K562 (cell line): ENCODE results near the gene TFE3. TPM values are rescaled to one million over a fixed set of nuclear protein-coding genes. Genes with fewer than 3 reads are reported as not detected.

ENCODE experiments used
- ATAC-seq: fragments of 200-7000 bp; cut with Tn5 transposase; 3 replicates; pipeline ENCODE4 v1.9.1; 2020; ENCODE audit warnings: moderate library complexity
- BruUV-seq: library from RNA; stranded (reverse); fragments of 400-500 nt; replicated peaks from 2 replicates; lab custom pipeline; 2021; lab: Mats Ljungman, UMichigan
- CTCF ChIA-PET: fragments of 300-600 bp; formaldehyde crosslinking; extraction: SDS; loops from one replicate; lab custom pipeline; 2021; ENCODE audit warnings: low intra/inter-chr PET ratio; lab: Yijun Ruan, JAX
- POLR2A ChIA-PET: fragments of 300-600, 350-650 bp; sonication (Branson Sonifier 250); formaldehyde crosslinking; extraction: SDS; loops from one replicate; lab custom pipeline; 2021; ENCODE audit warnings: antibody characterized with exemption, inconsistent platforms; lab: Yijun Ruan, JAX
- DNase-seq, 4 experiments: peaks; one replicate each; pipeline versions ENCODE4 v3.0.0 to v3.0.0-alpha.2; 2011 to 2018; ENCODE audit warnings: low spot score in 3 of 4, mixed read lengths in 3 of 4; ENCODE audit errors: extremely low read depth in 1 of 4
- FAIRE-seq: peaks from 2 replicates; lab custom pipeline; 2011; peaks lifted over from hg19 to GRCh38; lab: Jason Lieb, UNC
- H2AFZ ChIP-seq: 2 replicates; pipeline ENCODE4 v1.6.0; 2011; ENCODE audit warnings: low read depth, low read length, control low read depth, inconsistent platforms
- H3K27ac ChIP-seq: fragments of 200-600 bp; 3 replicates; pipeline ENCODE4 v1.8.0; 2011; ENCODE audit warnings: low read depth, mild to moderate bottlenecking, control low read depth, inconsistent platforms, low read length, moderate library complexity, mixed read lengths; ENCODE audit errors: extremely low read depth
- H3K27me3 ChIP-seq, 2 experiments: fragments of 300-600 bp in 1 of 2; 2 replicates in 1 of 2; 3 replicates in 1 of 2; pipeline versions ENCODE4 v1.6.0 to v1.8.0; 2011; ENCODE audit warnings: inconsistent platforms in 2 of 2, low read length in 2 of 2, mild to moderate bottlenecking in 1 of 2, mixed read lengths in 1 of 2, moderate library complexity in 1 of 2; ENCODE audit not compliant: control insufficient read depth in 2 of 2, insufficient read depth in 2 of 2
- H3K36me3 ChIP-seq: fragments of 300-600 bp; 3 replicates; pipeline ENCODE4 v1.8.0; 2011; ENCODE audit warnings: mild to moderate bottlenecking, low read length, inconsistent platforms; ENCODE audit not compliant: control insufficient read depth, insufficient read depth
- H3K4me1 ChIP-seq, 2 experiments: fragments of 200-600 bp in 1 of 2; replicated peaks in 1 of 2; 2 replicates in 1 of 2; 3 replicates in 1 of 2; pipeline versions ENCODE4 v1.5.1 to v1.8.0; 2011; ENCODE audit warnings: inconsistent platforms in 2 of 2, low read length in 2 of 2, mild to moderate bottlenecking in 1 of 2, mixed read lengths in 1 of 2, moderate library complexity in 1 of 2; ENCODE audit not compliant: control insufficient read depth in 2 of 2, insufficient read depth in 2 of 2
- H3K4me2 ChIP-seq: 2 replicates; pipeline ENCODE4 v1.6.1; 2011; ENCODE audit warnings: low read length, control low read depth, inconsistent platforms, mixed read lengths; ENCODE audit not compliant: insufficient read depth
- H3K4me3 ChIP-seq: fragments of 200-600 bp; sonication (generic), shearing (Covaris generic); 2 replicates; pipeline ENCODE4 v1.5.1; 2016; ENCODE audit warnings: control low read depth, inconsistent platforms
- H3K79me2 ChIP-seq: fragments of 200-600 bp; 3 replicates; pipeline ENCODE4 v1.8.0; 2011; ENCODE audit warnings: low read length, inconsistent platforms; ENCODE audit not compliant: control insufficient read depth, insufficient read depth
- H3K9ac ChIP-seq, 2 experiments: 2 replicates each; pipeline versions ENCODE4 v1.6.0 to v1.6.1; 2011; ENCODE audit warnings: low read depth in 2 of 2, low read length in 2 of 2, control low read depth in 1 of 2, inconsistent platforms in 1 of 2, mild to moderate bottlenecking in 1 of 2, mixed read lengths in 1 of 2; ENCODE audit not compliant: insufficient read depth in 1 of 2
- H3K9me1 ChIP-seq: one replicate; pipeline ENCODE4 v1.6.0; 2011; ENCODE audit warnings: inconsistent platforms, mild to moderate bottlenecking, low read length, moderate library complexity; ENCODE audit not compliant: control insufficient read depth, insufficient read depth
- H3K9me3 ChIP-seq: replicated peaks from 2 replicates; pipeline ENCODE4 v1.5.1; 2011; ENCODE audit warnings: low read depth, low read length, inconsistent platforms; ENCODE audit not compliant: control insufficient read depth, insufficient read depth
- H4K20me1 ChIP-seq: replicated peaks from 2 replicates; pipeline ENCODE4 v1.6.1; 2011; ENCODE audit warnings: low read length, inconsistent platforms, mixed read lengths; ENCODE audit not compliant: control insufficient read depth, insufficient read depth
- EP300 ChIP-seq: IDR thresholded peaks from 2 replicates; pipeline ENCODE4 v1.6.1; 2012; ENCODE audit warnings: low read length, improper control_type of control experiment
- ETV5 ChIP-seq: sonication (generic); formaldehyde crosslinking; IDR thresholded peaks from 2 replicates; pipeline ENCODE4 v1.4.0; 2020; ENCODE audit warnings: low read depth, mild to moderate bottlenecking, missing genetic modification reagents
- FIP1L1 ChIP-seq: fragments of 200-400 bp; formaldehyde crosslinking; IDR thresholded peaks from 2 replicates; pipeline ENCODE4 v1.6.1; 2018; ENCODE audit warnings: mild to moderate bottlenecking, low read depth, low read length; ENCODE audit not compliant: poor library complexity, severe bottlenecking
- FOXM1 ChIP-seq, 2 experiments: fragments of 450-650 bp in 1 of 2; sonication (generic) in 1 of 2; formaldehyde crosslinking in 1 of 2; IDR thresholded peaks; 2 replicates each; pipeline versions ENCODE4 v1.6.1 to v1.9.0; 2017 to 2022; ENCODE audit warnings: low read depth in 2 of 2, mild to moderate bottlenecking in 2 of 2, missing genetic modification reagents in 1 of 2, moderate library complexity in 1 of 2
- NCOA6 ChIP-seq: fragments of 450-650 bp; IDR thresholded peaks from 2 replicates; pipeline ENCODE4 v1.6.1; 2017; ENCODE audit warnings: mild to moderate bottlenecking
- NR2C2 ChIP-seq, 2 experiments: fragments of 200-800 bp in 1 of 2; sonication (Bioruptor generic) in 1 of 2; sonication (generic) in 1 of 2; formaldehyde crosslinking in 1 of 2; IDR thresholded peaks; 2 replicates each; pipeline versions ENCODE4 v1.6.1 to v1.8.0; 2016 to 2022; ENCODE audit warnings: mild to moderate bottlenecking in 1 of 2, missing compliant biosample characterization in 1 of 2, missing genetic modification characterization in 1 of 2, missing genetic modification reagents in 1 of 2
- PHF8 ChIP-seq: fragments of 200-600 bp; sonication (generic); IDR thresholded peaks from 2 replicates; pipeline ENCODE4 v1.6.1; 2012; ENCODE audit warnings: mixed run types, mild to moderate bottlenecking, inconsistent platforms, low read length, moderate library complexity, borderline replicate concordance
- POLR2A ChIP-seq: fragments of 450-650 bp; conservative IDR thresholded peaks from 2 replicates; pipeline ENCODE4 v1.6.1; 2016
- RBFOX2 ChIP-seq: fragments of 200-400 bp; formaldehyde crosslinking; IDR thresholded peaks from 2 replicates; pipeline ENCODE4 v1.6.1; 2017; ENCODE audit warnings: low read depth, mild to moderate bottlenecking, low read length, moderate library complexity
- SMAD4 ChIP-seq: fragments of 250-450 bp; sonication (Bioruptor Pico); conservative IDR thresholded peaks from 2 replicates; pipeline ENCODE4 v1.8.0; 2021; ENCODE audit warnings: inconsistent platforms, mild to moderate bottlenecking, moderate library complexity
- SUPT5H ChIP-seq: fragments of 450-650 bp; IDR thresholded peaks from 2 replicates; pipeline ENCODE4 v1.6.1; 2016
- TFAP4 ChIP-seq: sonication (generic); formaldehyde crosslinking; IDR thresholded peaks from 2 replicates; pipeline ENCODE4 v1.8.0; 2022; ENCODE audit warnings: missing genetic modification reagents, mild to moderate bottlenecking, moderate library complexity, borderline replicate concordance
- ZBTB11 ChIP-seq, 3 experiments: fragments of 200-800 bp in 1 of 3; fragments of 250-450 bp in 1 of 3; fragments of 450-650 bp in 1 of 3; sonication (Bioruptor Pico) in 1 of 3; sonication (Bioruptor generic) in 1 of 3; formaldehyde crosslinking in 1 of 3; IDR thresholded peaks; 2 replicates each; pipeline versions ENCODE4 v1.6.1 to v1.8.0; 2016 to 2022; ENCODE audit warnings: mild to moderate bottlenecking in 2 of 3, missing genetic modification characterization in 2 of 3, missing compliant biosample characterization in 1 of 3, moderate library complexity in 1 of 3
- ZFX ChIP-seq: sonication (generic); formaldehyde crosslinking; IDR thresholded peaks from 2 replicates; pipeline ENCODE4 v1.8.0; 2022; ENCODE audit warnings: mild to moderate bottlenecking, missing genetic modification reagents, moderate library complexity
- WGBS: fragments of 100-300 bp; shearing (Covaris generic); methylation state at CpG from one replicate; pipeline ENCODE4 v1.1.6; 2016; ENCODE audit warnings: low coverage, mixed read lengths; ENCODE audit not compliant: insufficient coverage; ENCODE audit errors: missing lambda C conversion rate; 5-methylcytosine and 5-hydroxymethylcytosine counted together
- in situ Hi-C: fragments of 300-500 bp; cut with MboI; formaldehyde crosslinking; loops from 4 replicates; pipeline ENCODE4 v1.15.0; 2018; ENCODE audit warnings: inconsistent platforms, mixed read lengths
- intact Hi-C: fragments of 100-400 bp; cut with micrococcal nuclease; formaldehyde crosslinking; loops from 2 replicates; pipeline ENCODE4 v1.14.2; 2022
- polyA plus RNA-seq, 8 experiments: library from polyadenylated mRNA; depleted of rRNA in 4 of 8; stranded (reverse) in 5 of 8; unstranded in 3 of 8; fragments of >200 nt; fragmentation: Nextera tagmentation in 2 of 8; fragmentation: Illumina TruSeq in 1 of 8; extraction: Ambion mirVana in 2 of 8; extraction: Trizol in 1 of 8; gene quantifications; 2 replicates each; pipeline versions ENCODE4 v1.2.1 to v1.2.3, GENCODE V29; 2011 to 2014; ENCODE audit warnings: inconsistent platforms in 1 of 8, missing spikeins in 1 of 8
- total RNA-seq, 7 experiments: library from RNA; depleted of rRNA in 6 of 7; stranded (reverse); fragments of >200 nt in 6 of 7; fragmentation: Illumina TruSeq in 2 of 7; extraction: Trizol in 2 of 7; gene quantifications; 2 replicates each; pipeline versions ENCODE4 v1.2.1 to v1.2.3, GENCODE V29; 2011 to 2021; ENCODE audit warnings: low replicate concordance in 1 of 7

Gene TFE3
- total and polyA plus RNA-seq, 9 of the 15 experiments (the other 6 are each of a cell fraction or from before 2014, with no cell fraction given) = 1.9 to 20.3 (median 11.9) TPM

GRCh38 chrX:49042581-49043219 is 457 bp downstream of the TFE3 start:
- FAIRE-seq (no peak), DNase-seq (peak in 1 of 4 experiments; percentile 5), ATAC-seq (no peak)
- peak overlapping the region; percentile 91 to 97 for H3K9ac ChIP-seq
- in situ Hi-C loops = no loop called here
- H3K4me1 ChIP-seq = peaks cover 40 to 48% of the 10 kb centered on the region in 2 experiments; a peak in 4 of 5 replicates
- no peaks in the 10 kb centered on the region for H3K9me1 ChIP-seq
- WGBS = 2% methylated on average over 16 of the region's 29 CpGs
- POLR2A ChIA-PET = interaction anchor here (0.5 to 1.3 kb wide), 7 partner anchors 38 to 541 kb away, joined by 3 to 5 read pairs (median 3); no protein-coding TSS in a partner anchor
- peak overlapping the region; percentile 63; the same call in 1 of the 2 replicates for H2AFZ ChIP-seq
- H4K20me1 ChIP-seq = no peaks in the 10 kb centered on the region
- H3K27ac ChIP-seq = peak overlapping the region; percentile 89
- peak overlapping the region; percentile 86 for H3K4me2 ChIP-seq
- H3K27me3 ChIP-seq = no peaks in the 10 kb centered on the region
- H3K4me3 ChIP-seq = peak overlapping the region; percentile 97
- peaks cover 36% of the 10 kb centered on the region for H3K79me2 ChIP-seq
- intact Hi-C loops = loop anchor here (1.0 to 5.0 kb wide), 8 partner anchors 40 to 412 kb away; partner anchors contain the start of gene GRIPAP1
- H3K9me3 ChIP-seq = no peaks in the 10 kb centered on the region
- H3K36me3 ChIP-seq = peaks cover 22% of the 10 kb centered on the region; the same call in 2 of the 3 replicates
- CTCF ChIA-PET = interaction anchor here (0.6 kb wide), 1 partner anchor 1945 kb away, joined by 3 read pairs; no protein-coding TSS in a partner anchor
- no TSS peak for BruUV-seq
- TF ChIP-seq ZFX (CRISPR knock-in tag) (peak; percentile 86), ZBTB11 (CRISPR knock-in tag; IDR thresholded peaks at IDR 0.05) (0 out of 6 replicates have a peak, but pooled peaks of 1 of the 3 experiments have one; percentile 58), TFAP4 (CRISPR knock-in tag) (peak; percentile 46; the same call in 1 of the 2 replicates), FIP1L1 (peak; percentile 36), POLR2A (peak; percentile 32; the same call in 1 of the 2 replicates), SUPT5H (0 out of 2 replicates have a peak, but pooled peaks have one; percentile 37), SMAD4 (0 out of 2 replicates have a peak, but pooled peaks have one; percentile 35), NCOA6 (peak; percentile 46; the same call in 1 of the 2 replicates), EP300 (no peak), ETV5 (CRISPR knock-in tag) (peak; percentile 47; the same call in 1 of the 2 replicates), FOXM1 (IDR thresholded peaks at IDR 0.05; ENCODE audit: low read depth) (no peak), FOXM1 (CRISPR knock-in tag; IDR thresholded peaks at IDR 0.05; ENCODE audit: low read depth) (no peak), PHF8 (peak; percentile 35; the same call in 1 of the 2 replicates), NR2C2 (CRISPR knock-in tag; IDR thresholded peaks at IDR 0.05) (no peak), NR2C2 (tag; IDR thresholded peaks at IDR 0.05) (peak; percentile 3; the same call in 1 of the 2 replicates), RBFOX2 (peak; percentile 85)
